ENCODE measurements around the gene PDCL3.

The PDCL3 gene

GRCh38 chr2:100537918-100538317, 24.9 kb upstream of the PDCL3 start:
- POLR2A ChIA-PET, result no interaction called here
- no peak overlapping the region for H3K4me3 ChIP-seq (ENCODE audit: low read depth, low read length)
- CTCF ChIA-PET, result no interaction called here
- no peak for DNase-seq (ENCODE audit: low read depth, low spot score)
- TF ChIP-seq CTCF (IDR thresholded peaks at IDR 0.05; ENCODE audit: insufficient read depth, low read length, missing control alignments), result no peak

- POLR2A ChIA-PET, result no interaction called here
- DNase-seq (ENCODE audit: low read depth, low spot score), result no peak
- H3K4me3 ChIP-seq (ENCODE audit: low read depth, low read length), result no peak overlapping the region
- CTCF ChIA-PET, result no interaction called here
- no peak for TF ChIP-seq CTCF (IDR thresholded peaks at IDR 0.05; ENCODE audit: insufficient read depth, low read length, missing control alignments)
These were observed 23.6 kb upstream of the PDCL3 start for GRCh38 chr2:100539221-100539620.

- CTCF ChIA-PET, result no interaction called here
- no peak overlapping the region for H3K4me3 ChIP-seq (ENCODE audit: low read depth, low read length)
- no peak for DNase-seq (ENCODE audit: low read depth, low spot score)
- POLR2A ChIA-PET, result no interaction called here
- no peak for TF ChIP-seq CTCF (IDR thresholded peaks at IDR 0.05; ENCODE audit: insufficient read depth, low read length, missing control alignments)
These were observed 21.4 kb upstream of the PDCL3 start for GRCh38 chr2:100541404-100541803.

GRCh38 chr2:100542418-100542817, 20.4 kb upstream of the PDCL3 start:
- no peak overlapping the region for H3K4me3 ChIP-seq (ENCODE audit: low read depth, low read length)
- TF ChIP-seq CTCF (IDR thresholded peaks at IDR 0.05; ENCODE audit: insufficient read depth, low read length, missing control alignments), result no peak
- CTCF ChIA-PET, result no interaction called here
- POLR2A ChIA-PET, result no interaction called here
- DNase-seq (ENCODE audit: low read depth, low spot score), result no peak

- no peak for DNase-seq (ENCODE audit: low read depth, low spot score)
- CTCF ChIA-PET, result no interaction called here
- H3K4me3 ChIP-seq (ENCODE audit: low read depth, low read length), result no peak overlapping the region
- no peak for TF ChIP-seq CTCF (IDR thresholded peaks at IDR 0.05; ENCODE audit: insufficient read depth, low read length, missing control alignments)
- POLR2A ChIA-PET, result no interaction called here
These were observed 17.7 kb upstream of the PDCL3 start for GRCh38 chr2:100544911-100545596.

- DNase-seq (ENCODE audit: low read depth, low spot score), result no peak
- no peak for TF ChIP-seq CTCF (IDR thresholded peaks at IDR 0.05; ENCODE audit: insufficient read depth, low read length, missing control alignments)
- CTCF ChIA-PET, result no interaction called here
- POLR2A ChIA-PET, result no interaction called here
- no peak overlapping the region for H3K4me3 ChIP-seq (ENCODE audit: low read depth, low read length)
These were observed 16.3 kb upstream of the PDCL3 start for GRCh38 chr2:100546469-100546868.

All from AG04449 (cell line).